HG03097 (cell line): ENCODE data around the gene FAM228A.
"Not testable (repeated sequence)": the region's sequence is repeated elsewhere in the genome, so short reads cannot be mapped to it uniquely, and the experiment has no call there.

Experiments used
- ATAC-seq: cut with Tn5 transposase; IDR thresholded peaks from one replicate; pipeline ENCODE4 v1.9.1; 2021; ENCODE audit not compliant: unreplicated experiment, low FRiP score

The FAM228A gene

GRCh38 chr2:24189551-24189950 is 14.7 kb downstream of the FAM228A start:
- no peak for ATAC-seq

GRCh38 chr2:24190503-24190902 is 15.7 kb downstream of the FAM228A start:
- no peak for ATAC-seq

GRCh38 chr2:24191156-24191555 is 16.3 kb downstream of the FAM228A start:
- no peak for ATAC-seq

GRCh38 chr2:24191848-24192247 is 17.0 kb downstream of the FAM228A start:
- no peak for ATAC-seq

GRCh38 chr2:24197213-24197612 is 22.4 kb downstream of the FAM228A start:
- not testable (repeated sequence) for ATAC-seq

- ATAC-seq, result no peak
Measured at GRCh38 chr2:24199968-24200590, 25.2 kb downstream of the FAM228A start.

GRCh38 chr2:24200799-24201198 is 25.9 kb downstream of the FAM228A start:
- no peak for ATAC-seq

- ATAC-seq, result no peak
Measured at GRCh38 chr2:24203029-24203786, 28.4 kb downstream of the FAM228A start.

GRCh38 chr2:24203787-24204150 is 28.9 kb downstream of the FAM228A start:
- ATAC-seq, result no peak

- no peak for ATAC-seq
Measured at GRCh38 chr2:24204505-24204904, 29.7 kb downstream of the FAM228A start.

GRCh38 chr2:24205131-24205530 is 30.3 kb downstream of the FAM228A start:
- ATAC-seq, result no peak

- ATAC-seq, result no peak
Measured at GRCh38 chr2:24206242-24206641, 31.4 kb downstream of the FAM228A start.

GRCh38 chr2:24206714-24207113 is 31.9 kb downstream of the FAM228A start:
- no peak for ATAC-seq

GRCh38 chr2:24207359-24207758 is 32.5 kb downstream of the FAM228A start:
- ATAC-seq, result no peak

- ATAC-seq, result no peak
Measured at GRCh38 chr2:24208490-24208889, 33.6 kb downstream of the FAM228A start.

- no peak for ATAC-seq
Measured at GRCh38 chr2:24209389-24210105, 34.7 kb downstream of the FAM228A start.

GRCh38 chr2:24210106-24210455 is 35.2 kb downstream of the FAM228A start:
- no peak for ATAC-seq

GRCh38 chr2:24210723-24211122 is 35.9 kb downstream of the FAM228A start:
- ATAC-seq, result no peak

- no peak for ATAC-seq
Measured at GRCh38 chr2:24211408-24211807, 36.6 kb downstream of the FAM228A start.

GRCh38 chr2:24214880-24215279 is 40.0 kb downstream of the FAM228A start:
- ATAC-seq, result no peak

GRCh38 chr2:24220554-24221291 is 45.9 kb downstream of the FAM228A start:
- ATAC-seq, result no peak
